T-helper 1 cell (primary cell): ENCODE measurements around the gene CUL1.

Source experiments
- DNase-seq, 5 donors: peaks; one replicate each; pipeline ENCODE4 v3.0.0-alpha.2; 2012 to 2020

Gene CUL1

DNA sequence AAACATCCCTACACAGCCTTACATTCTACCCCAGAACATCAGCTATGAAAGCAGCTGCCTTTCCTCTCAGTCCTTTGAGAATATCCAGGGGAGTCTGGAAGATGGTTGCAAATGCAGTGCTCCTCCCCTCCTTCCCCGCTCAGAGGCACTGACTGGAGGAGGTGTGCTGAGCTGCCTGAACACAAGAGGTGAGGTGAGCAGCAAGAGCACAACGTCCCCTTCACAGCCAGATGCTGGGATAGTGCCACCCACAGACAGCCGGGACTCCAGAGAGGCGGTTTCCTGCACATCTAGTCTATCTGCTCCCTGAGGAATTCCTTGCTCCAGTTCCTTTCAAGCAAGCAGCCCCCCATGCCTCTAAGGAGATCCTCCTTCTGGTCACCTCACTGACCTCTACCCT lies 111.2 kb downstream of the CUL1 start:
- no peak for DNase-seq

DNA sequence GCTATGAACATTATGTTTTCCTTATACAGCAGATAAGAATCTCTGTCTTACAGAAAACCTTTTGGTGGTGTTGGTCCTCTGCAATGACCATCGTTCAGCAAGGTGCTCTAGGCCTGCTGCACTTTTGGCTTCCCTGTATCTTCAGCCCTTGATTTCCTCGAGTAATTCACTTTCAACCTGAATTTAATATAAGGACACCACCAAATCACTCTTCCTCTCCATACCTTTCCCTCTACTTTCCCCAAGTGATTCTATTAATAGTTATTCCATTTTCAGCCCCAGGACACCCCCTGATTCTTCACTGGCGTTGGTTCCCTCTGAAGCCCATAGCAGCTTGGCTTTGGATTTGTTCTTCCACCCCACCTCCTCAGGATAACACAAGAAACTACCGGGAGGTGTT lies 113.2 kb downstream of the CUL1 start:
- DNase-seq: no peak

DNA sequence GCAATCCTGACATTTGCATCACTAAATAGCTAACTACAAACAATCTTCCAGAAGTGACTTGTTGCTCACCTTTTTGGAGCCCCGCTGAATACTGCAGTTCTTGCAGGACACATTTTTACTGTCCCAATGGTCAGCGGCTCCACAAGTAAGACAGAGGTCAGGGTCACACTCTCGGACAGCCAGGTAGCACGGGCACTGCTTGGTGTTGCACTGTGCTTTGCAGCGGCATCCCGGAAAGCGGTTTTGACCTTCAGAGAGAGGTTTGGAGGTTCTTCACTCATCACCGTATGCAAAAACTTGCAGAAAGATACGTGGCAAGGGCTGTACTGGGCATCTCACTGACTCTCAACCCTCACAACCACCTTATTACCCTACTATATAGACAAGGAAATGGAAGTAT lies 115.2 kb downstream of the CUL1 start:
- DNase-seq: no peak

DNA sequence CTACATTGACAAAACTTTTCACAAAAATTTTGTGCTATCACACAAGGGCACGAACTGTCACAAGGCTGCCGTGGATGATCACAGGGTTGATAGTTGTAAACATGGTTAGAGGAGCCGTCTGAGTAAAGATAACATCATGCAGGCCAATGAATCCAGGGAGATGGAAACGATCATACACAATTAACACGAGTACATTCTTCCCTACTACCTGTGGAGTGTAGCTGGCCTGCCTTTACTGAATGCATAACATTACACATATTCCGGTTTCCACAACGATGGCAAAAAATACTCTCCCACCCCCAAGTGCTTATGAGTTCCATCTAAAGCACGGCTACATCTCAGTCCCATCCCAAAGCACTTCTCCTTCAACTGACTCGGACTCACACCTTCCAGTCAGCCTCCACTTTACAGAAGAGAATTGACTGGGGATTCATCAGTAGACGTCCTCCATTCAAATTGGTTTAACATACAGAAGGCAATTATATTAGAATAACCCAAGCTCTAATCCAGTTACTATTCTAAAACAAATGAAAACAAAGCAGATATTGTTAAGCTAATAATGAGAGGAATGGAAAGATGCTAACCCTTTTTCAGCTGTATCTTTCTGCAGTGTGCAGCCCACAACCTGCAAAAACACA lies 116.3 kb downstream of the CUL1 start:
- DNase-seq: no peak

DNA sequence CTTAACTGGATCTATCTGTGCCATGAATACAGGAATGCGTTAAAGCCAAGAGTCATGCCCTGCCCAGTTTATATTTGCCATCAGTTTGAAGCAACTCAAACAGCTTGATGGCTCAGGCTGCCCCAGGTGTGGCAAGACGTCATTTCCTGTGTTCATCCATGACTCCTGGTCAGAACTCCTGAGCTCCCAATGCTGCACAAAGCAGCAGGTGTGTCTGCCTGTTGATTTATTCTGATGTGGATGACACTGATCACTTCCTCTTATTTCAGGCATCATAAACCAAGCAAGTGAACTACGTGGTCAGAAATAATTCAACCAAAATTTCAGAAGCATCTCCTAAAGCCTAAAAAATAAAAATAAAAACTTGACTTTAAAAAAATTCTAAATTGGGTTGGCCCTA lies 116.9 kb downstream of the CUL1 start:
- DNase-seq: no peak

DNA sequence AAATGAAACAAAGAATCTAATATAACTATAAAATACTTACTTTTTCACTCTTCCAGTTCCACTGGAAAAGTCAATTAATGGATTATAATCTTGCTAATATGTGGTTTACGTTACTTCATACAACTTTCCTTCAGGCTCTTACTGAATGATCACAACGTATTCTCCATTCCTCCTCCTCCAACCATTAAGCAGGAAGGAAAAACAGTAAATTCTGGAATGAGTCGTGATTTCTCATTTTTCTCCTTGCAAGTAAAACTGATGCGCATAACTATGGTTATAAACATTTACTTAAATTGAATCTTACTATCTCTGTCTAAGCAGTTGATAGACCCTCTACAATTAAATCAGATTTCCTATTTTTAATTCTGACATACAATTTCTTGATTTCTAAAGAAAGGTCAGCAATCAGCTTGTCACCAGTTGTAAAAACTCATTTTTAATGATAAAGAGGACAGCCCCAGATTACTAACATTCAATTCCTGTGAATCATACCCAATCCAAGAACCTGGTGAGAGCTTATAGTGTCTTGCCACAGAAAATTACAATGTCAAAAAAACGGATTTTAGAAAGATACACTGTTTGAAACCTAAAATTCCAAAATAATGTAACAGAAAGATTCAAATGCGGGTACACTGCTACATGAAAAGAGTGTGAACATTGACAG lies 121.1 kb downstream of the CUL1 start:
- no peak for DNase-seq

DNA sequence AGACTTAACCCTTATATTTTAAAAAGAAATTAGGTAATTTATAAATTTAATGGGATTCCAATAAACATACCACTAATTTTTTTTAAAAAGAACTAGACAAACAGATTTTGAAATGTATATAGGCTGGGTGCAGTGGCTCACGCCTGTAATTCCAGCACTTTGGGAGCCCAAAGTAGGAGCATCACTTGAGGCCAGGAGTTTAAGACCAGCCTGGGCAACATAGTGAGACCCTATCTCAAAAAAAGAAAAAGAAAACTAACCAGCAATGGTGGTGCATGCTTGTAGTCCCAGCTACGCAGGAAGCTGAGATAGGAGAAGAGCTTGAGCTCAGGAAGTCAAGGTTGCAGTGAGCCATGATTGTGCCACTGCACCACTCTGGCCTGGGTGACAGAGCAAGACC lies 122.7 kb downstream of the CUL1 start:
- no peak for DNase-seq

DNA sequence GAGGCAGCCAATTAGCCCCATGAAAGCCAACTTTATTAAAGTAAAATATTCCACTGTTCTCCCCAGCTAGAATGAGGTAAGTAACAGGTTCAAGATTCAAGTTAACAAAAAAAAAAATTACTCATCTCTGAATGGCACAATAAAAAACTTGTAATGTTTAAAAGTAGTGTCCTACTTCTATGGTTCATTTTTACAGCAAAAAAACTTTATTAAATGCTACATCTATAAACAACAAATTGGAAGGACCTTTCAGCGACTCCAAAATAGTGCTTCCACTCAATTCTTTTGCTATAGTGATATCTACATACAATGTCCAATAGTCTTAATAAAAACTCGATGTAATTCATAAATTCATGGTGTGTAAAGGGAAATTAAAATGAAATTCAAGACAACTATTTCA lies 126.2 kb downstream of the CUL1 start:
- DNase-seq: no peak

DNA sequence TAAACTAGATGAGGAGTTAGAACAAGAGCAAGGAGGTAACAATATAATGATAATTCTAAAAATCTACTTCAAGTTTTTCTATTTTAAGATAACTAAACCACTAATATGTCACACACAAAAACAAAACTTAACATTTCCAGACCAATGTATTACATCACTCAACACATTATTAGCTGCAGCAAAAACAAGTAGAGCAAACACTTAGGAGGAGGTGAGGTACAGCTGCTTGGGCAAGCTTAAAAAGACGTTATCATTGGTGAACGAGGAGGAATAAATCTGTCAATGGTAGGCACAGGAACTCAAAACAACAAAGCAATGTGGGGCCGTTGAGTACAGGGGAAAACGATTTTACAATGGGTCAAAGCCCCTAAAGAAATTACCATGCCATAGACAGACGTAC lies 126.6 kb downstream of the CUL1 start:
- no peak for DNase-seq

DNA sequence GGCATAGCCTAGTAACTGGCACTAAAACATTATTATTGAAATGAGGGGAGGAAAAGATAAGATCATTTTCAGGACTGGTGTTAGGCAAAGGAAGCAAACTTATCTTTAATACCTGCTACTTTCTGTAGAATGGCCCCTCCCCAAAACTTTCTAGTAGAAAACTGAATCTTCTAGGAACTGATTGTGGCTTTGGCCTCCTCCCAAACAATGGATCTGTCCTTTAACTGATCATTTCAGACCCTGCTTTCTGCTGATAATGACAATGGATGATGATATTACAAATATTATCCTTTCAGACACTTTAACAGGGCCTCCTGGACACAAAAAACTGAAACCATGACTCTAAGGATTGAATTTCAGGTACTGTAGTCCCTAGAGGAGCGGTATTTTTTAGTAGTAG lies 130.3 kb downstream of the CUL1 start:
- DNase-seq: no peak

DNA sequence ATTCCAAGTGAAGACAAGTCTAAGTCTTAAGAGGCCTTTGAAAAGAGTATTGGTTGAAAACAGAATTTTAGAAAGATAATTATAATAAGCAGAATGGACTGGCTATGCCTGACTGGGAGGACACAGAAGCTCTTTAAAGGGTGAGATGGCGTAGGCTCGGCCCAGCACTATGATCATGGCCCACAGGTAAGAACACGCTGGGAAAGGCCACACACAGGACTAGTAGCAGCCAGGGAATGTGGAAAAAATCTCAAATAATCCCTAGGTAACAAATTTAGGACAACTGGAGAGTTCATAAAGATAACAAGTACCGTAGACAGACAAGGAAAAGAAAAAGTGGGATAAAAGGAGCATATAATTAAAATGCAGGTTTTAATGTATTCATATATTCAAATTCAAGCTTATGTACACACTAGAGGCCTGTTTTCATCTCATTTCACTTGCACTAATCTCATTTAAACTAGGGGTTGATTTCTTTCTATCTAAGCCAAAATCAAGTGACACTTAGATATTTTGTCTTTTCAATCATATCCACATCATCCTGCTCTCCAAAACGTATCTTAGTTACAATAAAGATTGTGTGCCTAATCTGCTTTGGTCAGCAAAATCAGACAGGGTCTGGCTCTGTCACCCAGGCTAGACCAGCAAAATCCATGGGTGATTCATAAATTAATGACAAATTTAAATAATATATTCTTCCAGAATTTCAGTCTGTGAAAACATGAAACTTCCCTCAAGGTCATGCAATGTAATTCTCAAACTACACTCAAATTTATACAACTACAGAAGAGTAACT lies 132.4 kb downstream of the CUL1 start:
- DNase-seq: no peak

DNA sequence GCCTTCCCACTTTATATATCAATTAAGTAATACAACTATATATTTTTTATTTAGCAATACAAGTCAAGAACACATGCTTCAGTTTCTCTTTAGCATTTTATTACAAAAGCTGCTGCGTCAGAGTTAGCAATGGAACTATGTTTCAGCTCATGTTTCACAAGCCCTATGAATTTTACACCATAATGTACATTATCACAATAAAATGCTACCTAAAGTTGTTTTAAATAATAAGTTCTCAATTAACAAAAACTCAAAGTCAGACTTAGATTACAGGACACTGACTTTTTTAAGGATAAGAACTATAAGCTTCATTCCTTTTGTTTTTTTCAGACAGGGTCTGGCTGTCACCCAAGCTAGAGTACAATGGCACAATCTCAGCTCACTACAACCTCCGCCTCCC lies 133.1 kb downstream of the CUL1 start:
- no peak for DNase-seq

DNA sequence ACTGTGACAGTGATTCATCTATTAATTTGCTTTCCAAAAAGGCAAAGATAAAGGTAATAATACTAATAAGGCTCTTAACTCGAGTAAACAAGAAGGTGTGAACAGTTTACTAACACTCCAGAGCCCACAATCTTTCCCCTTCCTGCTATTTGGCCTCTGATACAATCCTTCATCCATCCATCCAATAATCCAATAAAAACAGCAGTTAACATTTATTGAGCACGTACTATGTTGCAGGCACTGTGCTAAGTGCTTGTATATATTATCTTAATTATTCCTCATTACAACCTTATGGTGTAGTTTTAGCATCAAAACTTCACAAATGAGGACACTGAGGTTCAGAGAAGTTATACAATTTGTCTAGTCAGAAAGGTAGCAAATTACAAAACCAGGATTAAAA lies 135.9 kb downstream of the CUL1 start:
- no peak for DNase-seq

DNA sequence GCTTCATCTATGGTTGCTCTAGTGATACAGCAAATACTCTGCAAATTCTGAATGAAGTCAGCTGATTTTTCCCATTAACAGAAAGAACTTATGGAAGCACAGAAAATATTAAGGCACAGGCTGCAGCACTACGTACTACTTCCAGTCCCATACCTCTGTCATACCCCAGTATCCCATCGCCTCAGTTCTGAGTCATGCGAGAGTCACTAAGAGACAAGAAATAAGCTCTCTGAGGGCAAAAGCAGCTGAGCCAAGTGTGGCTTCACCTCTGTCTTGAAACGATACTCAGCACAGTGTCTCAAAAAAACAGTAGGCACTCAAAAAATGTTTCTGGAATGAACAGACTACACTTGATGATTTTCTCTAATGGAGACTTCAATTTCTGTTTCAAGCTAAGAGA lies 137.2 kb downstream of the CUL1 start:
- no peak for DNase-seq

DNA sequence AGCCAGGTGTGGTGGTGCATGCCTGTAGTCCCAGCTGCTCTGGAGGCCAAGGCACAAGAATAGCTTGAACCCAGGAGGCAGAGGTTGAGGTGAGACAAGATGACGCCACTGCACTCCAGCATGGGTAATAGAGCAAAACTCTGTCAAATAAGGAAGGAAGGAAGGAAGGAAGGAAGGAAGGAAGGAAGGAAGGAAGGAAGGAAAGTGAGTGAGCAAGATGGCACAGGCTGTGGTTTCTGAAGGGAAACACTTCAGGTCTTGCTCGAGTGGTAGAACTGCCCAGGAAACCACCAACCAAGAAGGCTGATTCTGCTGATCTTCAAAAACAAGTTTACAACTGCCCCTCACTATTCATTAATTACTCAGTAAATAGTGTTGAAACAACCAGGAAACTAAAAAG lies 140.2 kb downstream of the CUL1 start:
- peak in 1 of 5 donors; percentile 67 for DNase-seq

DNA sequence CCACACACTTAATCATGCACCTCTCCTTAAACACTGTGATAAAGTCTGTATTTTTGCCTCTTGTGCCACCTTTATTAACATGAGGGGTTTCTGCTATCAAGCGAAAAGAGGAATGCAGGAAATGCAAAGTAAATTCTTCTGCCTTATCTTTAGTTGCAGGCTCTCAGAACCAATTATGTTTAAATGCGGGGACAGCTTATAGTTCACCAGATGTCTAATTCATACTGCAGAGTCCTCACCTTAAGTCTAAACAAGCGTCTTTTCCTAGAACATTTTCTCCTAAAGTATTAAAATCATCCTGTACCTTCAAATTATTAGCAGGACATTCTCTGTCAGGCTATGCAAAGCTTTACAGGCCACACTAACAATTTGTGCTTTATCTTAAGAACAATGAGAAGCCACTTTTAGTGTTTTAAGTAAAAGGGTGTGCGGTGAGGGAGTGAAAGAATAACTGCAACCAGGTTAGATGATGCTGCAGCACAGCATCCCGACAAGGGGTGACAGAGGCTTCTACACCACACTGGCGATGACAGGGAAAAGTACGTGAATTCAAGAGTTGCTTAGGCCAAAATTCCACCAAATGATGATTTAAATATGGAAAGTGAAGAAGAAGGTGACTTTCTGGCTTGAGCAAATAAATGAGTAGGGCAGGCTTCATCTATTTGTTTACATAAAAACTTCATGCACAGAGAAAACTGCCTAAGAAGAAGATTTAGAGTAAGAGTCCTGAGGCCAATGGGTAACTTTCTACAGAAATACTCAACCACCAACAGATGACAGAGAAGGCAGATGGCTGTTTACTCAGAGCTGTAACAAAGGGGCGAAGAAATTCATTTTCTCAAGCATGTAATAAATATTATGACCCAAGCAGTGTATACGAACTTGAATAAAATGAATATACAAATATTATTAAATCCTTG lies 149.4 kb downstream of the CUL1 start:
- DNase-seq: no peak

DNA sequence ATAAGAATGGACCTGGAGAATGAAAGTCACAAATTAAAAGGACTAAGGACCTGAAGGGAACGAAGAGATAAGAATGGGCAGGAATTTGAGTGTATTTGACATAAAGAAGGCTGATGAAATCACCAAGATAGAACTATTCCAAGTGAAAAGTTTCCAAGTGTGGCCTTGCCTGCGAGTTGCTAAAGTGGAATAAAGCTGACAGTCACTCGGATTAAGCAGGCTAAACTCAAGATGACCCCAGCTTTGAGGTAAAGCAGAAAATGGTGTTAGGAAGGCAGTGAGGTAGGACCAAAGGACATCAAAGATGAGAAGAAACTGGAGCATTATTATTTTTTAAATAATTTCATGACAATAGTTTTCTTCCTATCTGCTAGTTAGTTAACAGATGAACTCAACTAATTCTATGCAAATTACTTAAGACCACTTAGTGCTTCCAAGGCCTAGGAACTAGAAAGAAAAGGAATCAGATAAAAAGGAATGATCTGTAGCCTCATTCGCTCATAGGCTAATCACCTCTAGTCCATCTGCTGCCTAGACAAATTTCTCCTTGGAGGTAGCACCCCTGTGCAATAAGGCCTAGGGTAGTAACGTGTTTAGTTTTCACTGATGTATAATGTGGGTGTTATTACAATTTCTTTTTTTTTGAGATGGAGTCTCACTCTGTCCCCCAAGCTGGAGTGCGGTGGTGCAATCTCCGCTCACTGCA lies 150.8 kb downstream of the CUL1 start:
- no peak for DNase-seq

DNA sequence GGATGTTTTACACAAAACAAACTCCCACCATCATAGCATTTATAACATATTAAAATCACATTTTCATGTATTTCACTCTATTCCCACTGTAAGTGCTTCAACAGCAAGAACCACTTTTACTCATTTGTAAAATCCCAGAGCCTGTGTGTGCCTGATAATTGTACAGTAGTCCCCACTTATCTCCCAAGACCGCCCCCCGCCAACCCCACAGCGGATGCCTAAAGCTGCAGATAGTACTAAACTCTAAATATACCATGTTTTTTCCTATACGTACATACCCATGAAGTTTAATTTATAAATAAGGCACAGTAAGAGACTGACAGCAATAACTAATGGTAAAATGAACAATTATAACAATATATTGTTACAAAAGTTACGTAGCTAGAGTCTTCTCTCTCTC lies 151.9 kb downstream of the CUL1 start:
- DNase-seq: no peak
